GM19328 (cell line): Measurements from ENCODE around the gene OLFML2A.

Experiments used
- ATAC-seq: cut with Tn5 transposase; IDR thresholded peaks from one replicate; pipeline ENCODE4 v1.9.1; 2021; ENCODE audit warnings: mild to moderate bottlenecking, moderate library complexity; ENCODE audit not compliant: unreplicated experiment

OLFML2A gene

DNA sequence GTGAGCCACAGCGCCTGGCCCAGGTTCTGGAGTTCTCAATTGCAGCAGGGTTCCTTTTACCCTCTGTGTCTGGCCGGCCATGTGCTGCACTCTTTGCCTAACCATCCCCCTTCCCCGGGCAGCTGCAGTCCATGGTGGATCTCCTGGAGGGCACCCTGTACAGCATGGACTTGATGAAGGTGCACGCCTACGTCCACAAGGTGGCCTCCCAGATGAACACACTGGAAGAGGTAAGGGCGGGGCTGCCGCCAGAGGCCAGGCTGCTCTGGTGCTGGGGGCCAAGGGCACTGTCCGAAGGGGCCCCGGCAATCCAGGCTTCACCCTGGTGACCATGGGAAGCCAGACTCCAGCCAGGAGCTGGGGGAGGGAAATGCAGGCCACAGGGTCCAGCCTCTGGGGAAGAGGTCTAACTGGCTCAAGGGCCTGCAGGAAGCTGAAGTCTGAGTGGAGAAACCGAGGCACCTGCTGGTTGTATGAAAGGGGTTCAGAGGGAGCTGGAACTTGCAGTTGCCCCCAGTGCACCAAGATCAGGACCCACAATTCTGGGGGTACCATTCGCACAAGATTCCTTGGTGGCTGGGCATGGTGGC is 18.1 kb downstream of the OLFML2A start:
- ATAC-seq, result no peak

- ATAC-seq, result no peak
Measured at GRCh38 chr9:124795881-124796431, 19.0 kb downstream of the OLFML2A start.

DNA sequence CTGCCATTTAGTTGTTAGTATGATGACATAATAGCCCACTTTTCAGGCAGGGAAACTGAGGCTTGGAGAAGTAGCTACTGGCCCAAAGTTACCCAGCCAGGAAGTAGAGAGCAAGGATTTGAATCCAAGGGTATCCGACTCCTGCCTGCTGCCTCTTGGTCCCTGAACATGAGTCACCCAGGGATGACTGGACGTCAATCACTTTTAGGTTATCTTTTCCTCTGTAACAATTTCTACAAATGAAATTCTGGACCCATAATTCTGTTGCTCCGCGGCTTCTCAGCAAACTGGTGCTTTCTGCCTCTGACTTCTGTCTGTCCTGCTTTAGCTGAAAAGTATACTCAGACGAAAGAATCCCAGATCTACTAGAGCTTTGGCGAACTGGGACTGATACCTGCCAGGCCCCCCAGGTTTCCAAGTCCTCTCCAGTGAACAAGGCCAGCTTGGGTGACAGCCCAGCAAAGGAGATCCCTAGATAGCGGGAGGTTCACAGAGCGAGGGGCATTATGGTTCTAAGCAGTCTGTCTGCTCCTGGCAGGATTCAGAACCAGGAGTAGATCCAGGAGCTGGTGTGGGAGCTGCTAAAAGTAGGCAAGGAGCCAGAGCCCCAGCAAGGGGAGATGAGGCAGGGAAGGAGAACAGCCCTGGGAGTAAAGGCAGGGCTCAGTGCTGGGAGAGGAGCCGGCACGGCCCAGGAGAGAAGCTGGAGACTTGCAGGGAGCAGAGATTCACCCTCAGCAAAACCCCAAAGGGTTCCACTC is 20.6 kb downstream of the OLFML2A start:
- no peak for ATAC-seq

GRCh38 chr9:124799274-124800006 is 22.5 kb downstream of the OLFML2A start:
- ATAC-seq, result no peak

DNA sequence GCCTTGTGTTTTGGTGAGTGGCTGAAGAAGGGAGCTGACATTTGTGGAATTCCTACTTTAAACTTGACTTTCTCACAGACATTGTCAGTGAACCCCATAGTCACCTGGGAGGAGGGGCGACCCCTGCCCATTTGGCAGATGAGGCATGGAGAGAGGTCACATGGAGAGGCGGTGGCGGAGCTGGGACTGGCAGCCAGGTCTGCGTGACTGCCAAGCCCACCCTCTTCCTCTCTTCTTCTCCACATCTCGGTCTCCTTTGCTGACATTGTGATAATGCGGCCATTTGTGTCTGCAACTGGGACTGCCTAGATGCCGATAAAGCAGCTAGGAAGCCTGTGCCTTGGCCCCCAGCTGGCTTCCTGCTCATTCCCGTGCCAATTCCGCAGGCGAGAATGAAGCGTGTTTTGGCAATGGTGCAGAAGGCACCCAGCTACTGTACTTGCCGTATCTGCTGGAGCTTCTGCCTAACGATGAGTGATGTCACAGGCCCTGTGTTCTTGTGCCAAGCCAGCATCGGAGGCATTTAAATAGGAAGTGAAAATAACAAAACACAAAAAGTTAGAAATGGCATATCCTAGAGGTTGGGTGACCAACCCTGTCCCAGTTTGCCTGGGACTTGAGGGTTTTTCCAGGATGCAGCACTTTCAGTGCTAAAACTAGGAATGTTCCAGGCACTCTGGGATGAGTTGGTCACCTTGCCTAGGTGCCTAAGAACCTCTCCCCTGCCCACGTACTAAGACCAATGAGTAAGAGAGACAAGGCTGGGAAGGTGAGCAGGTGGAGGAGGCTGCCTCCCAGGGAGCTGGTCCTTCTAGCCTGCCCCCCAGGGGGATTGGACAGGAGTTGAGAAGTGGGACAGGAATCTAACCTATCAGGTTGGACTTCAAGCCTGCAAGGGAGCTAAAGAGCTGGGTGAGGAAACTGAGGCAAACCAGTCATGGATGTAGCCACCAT is 23.6 kb downstream of the OLFML2A start:
- no peak for ATAC-seq

DNA sequence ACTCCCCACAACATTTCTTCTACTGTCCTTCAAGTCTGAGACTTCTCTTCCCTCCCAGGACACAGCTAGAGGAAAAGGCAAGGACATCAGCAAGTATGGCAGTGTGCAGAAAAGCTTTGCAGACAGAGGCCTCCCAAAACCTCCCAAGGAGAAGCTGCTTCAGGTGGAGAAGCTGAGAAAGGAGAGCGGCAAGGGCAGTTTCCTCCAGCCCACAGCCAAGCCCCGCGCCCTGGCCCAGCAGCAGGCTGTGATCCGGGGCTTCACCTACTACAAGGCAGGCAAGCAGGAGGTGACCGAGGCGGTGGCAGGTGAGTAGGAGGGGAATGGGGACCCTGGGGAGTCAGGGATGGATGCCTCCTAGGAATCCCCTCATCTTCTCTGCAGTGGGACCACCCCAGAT is 24.4 kb downstream of the OLFML2A start:
- ATAC-seq, result no peak

DNA sequence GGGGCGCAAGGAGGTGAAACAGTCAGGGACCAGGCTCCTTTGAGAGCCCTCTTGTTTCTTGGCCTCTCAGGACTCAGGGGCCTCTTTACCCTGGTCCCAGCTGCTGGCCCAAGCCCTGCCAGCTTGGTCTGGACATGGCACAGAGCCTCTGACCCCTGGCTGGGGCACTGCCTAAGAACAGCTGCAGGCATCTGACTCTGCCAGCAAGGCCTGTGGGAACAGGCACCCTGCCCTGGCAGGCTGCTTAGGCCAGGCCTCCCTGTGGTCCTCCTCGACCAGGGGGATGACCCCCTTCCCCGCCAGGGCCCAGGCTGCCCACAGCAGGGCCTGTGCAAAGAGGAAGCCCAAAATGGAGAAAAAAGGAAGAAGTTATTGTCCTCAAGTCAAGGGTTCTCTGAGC is 25.5 kb downstream of the OLFML2A start:
- ATAC-seq, result no peak

- ATAC-seq, result no peak
Measured at GRCh38 chr9:124803911-124804310, 27.0 kb downstream of the OLFML2A start.

DNA sequence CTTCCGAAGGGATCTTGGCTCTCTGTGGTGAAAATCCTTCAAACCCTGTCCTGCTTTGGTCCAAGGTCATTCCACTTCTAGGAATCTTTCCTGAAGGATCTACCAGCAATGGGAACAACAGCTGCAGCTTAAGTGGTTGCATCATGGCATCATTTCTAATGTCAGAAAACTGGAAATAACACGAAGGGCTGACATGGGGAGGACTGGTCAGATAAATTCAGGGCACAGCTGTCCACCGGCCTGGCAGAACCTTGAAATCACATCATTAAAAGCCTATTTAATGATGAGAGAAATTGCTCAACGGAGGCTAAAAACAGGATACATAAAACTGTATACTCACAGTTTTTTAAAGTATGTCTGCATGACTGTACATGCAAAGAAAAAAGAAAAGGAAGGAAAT is 28.3 kb downstream of the OLFML2A start:
- no peak for ATAC-seq

- ATAC-seq, result no peak
Measured at GRCh38 chr9:124808246-124808956, 31.5 kb downstream of the OLFML2A start.

- no peak for ATAC-seq
Measured at GRCh38 chr9:124809211-124809610, 32.3 kb downstream of the OLFML2A start.

GRCh38 chr9:124809741-124810500 is 33.0 kb downstream of the OLFML2A start:
- ATAC-seq, result no peak

- ATAC-seq, result no peak
Measured at GRCh38 chr9:124810663-124811355, 33.9 kb downstream of the OLFML2A start.

DNA sequence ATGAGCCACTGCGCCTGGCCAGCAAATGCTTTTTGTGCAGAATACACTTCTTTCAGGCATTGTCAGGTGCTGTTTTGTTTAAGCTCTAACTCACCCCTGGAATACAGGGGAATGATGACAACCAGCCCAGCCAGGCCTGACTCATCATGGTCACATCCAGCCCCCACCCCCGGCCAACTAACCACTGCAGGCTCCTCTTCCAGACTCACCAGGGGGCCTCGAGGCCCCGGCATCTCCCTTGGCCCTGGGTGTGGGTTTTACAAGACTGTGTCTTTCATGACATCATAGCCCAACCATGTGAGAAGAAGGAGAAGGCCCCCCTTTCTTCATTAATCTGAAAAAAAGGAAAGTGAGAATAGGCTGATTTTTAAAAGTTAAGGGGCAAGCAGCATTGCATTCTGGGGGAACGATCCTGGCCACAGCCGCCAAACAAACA is 35.5 kb downstream of the OLFML2A start:
- no peak for ATAC-seq

- ATAC-seq, result no peak
Measured at GRCh38 chr9:124813041-124813440, 36.1 kb downstream of the OLFML2A start.

DNA sequence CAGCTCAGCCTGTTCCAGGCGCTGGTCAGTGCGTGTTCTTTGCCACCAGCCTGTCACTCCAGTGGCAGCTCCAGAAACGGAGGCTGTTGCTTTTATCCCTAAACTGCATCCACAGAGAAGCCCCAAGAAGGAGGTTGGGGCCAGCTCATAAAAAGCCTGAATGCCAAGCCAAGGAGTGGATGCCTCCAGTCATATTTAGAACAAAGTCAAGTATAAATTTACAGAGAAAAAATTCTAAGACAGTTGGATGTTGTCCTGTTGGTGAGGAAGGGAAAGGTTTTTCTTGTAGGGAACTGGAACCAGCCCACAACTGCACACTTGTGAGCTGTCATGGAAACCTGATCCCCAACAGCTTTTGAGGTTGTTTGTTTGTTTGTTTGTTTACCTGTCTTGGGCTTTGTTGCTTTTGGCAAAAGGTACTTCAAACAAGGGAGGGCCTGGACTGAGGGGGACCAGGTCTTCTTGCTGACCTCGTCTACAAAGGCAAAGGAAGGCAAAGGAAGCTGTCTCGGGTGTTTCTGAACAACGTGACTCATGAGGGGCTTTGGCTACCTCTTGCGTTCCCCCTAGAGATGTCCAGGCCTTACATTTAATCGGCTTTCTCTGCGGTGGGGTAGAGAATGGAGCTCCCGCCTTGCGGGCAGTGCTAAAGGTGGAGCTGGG is 36.7 kb downstream of the OLFML2A start:
- no peak for ATAC-seq

GRCh38 chr9:124814164-124814535 is 37.2 kb downstream of the OLFML2A start:
- no peak for ATAC-seq

DNA sequence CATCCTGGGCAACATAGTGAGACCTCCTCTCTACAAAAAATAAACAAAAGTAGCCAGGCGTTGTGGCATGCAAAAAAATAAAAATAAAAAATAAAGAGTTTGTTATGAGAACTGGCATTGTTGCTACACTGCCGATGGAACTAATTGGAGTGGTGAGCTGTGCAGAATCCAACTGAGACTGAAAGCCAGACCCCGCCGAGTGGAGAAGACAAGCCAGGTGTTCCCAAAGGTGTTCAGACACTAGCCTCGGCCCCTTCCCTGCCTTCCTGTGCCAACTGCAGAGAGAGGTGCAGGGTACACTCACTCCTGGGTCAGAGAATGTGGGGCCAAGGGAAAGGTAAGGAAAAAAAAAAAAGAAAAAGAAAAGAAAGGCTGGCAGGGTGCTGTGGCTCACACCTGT is 38.7 kb downstream of the OLFML2A start:
- ATAC-seq, result no peak
